ENCODE data around the gene ULK3.
"Not testable (repeated sequence)": the region's sequence is repeated elsewhere in the genome, so short reads cannot be mapped to it uniquely, and the experiment has no call there.

The ULK3 gene

GRCh38 chr15:74842581-74843444, at the start of gene ULK3:
Gene ULK3 (minus strand): TSS chr15:74843156. CDS start chr15:74843105, 51 bp downstream.
- DNase-seq, result peak; percentile 97

- no peak for DNase-seq
Observed at GRCh38 chr15:74892313-74892712, 49.4 kb upstream of the ULK3 start.

GRCh38 chr15:74891469-74891868, 48.5 kb upstream of the ULK3 start:
- no peak for DNase-seq

- DNase-seq, result no peak
Observed at GRCh38 chr15:74890665-74890960, 47.7 kb upstream of the ULK3 start.

- DNase-seq, result peak; percentile 94
Observed at GRCh38 chr15:74889883-74890664, 47.1 kb upstream of the ULK3 start, which contains the start of gene MPI. Gene MPI (plus strand): TSS chr15:74890042. CDS start chr15:74890074, 32 bp downstream.

GRCh38 chr15:74889390-74889882, 46.5 kb upstream of the ULK3 start:
- DNase-seq, result no peak

GRCh38 chr15:74888716-74889115, 45.8 kb upstream of the ULK3 start:
- DNase-seq, result no peak

GRCh38 chr15:74887537-74888193, 44.7 kb upstream of the ULK3 start:
- DNase-seq, result not testable (repeated sequence)

GRCh38 chr15:74885461-74885860, 42.5 kb upstream of the ULK3 start:
- no peak for DNase-seq

- DNase-seq, result no peak
Observed at GRCh38 chr15:74884428-74885223, 41.7 kb upstream of the ULK3 start.

- DNase-seq, result no peak
Observed at GRCh38 chr15:74882528-74882927, 39.6 kb upstream of the ULK3 start.

- no peak for DNase-seq
Observed at GRCh38 chr15:74878273-74878672, 35.3 kb upstream of the ULK3 start.

GRCh38 chr15:74873756-74874424, 30.9 kb upstream of the ULK3 start:
- DNase-seq, result peak; percentile 74

- peak; percentile 94 for DNase-seq
Observed at GRCh38 chr15:74873036-74873755, 30.2 kb upstream of the ULK3 start, which contains the start of gene SCAMP2. Gene SCAMP2 (minus strand): TSS chr15:74873365. CDS start chr15:74873255, 110 bp downstream.

- no peak for DNase-seq
Observed at GRCh38 chr15:74872702-74873035, 29.7 kb upstream of the ULK3 start.

- no peak for DNase-seq
Observed at GRCh38 chr15:74870436-74871215, 27.7 kb upstream of the ULK3 start.

GRCh38 chr15:74869726-74870407, 26.9 kb upstream of the ULK3 start:
- DNase-seq, result peak; percentile 66

- DNase-seq, result no peak
Observed at GRCh38 chr15:74869372-74869725, 26.4 kb upstream of the ULK3 start.

- DNase-seq, result no peak
Observed at GRCh38 chr15:74868059-74868458, 25.1 kb upstream of the ULK3 start.
